Stimulated activated naive CD8-positive, alpha-beta T cell treated with anti-CD3 and anti-CD28 coated beads, Interleukin-15, amount 100 ng/mL, for 72 hours (primary cell): ENCODE data around the gene MB.
"Not testable (repeated sequence)": the region's sequence is repeated elsewhere in the genome, so short reads cannot be mapped to it uniquely, and the experiment has no call there.

ENCODE experiments used
- ATAC-seq: fragments of 150-1000 bp; cut with Tn5 transposase; 2 replicates; pipeline ENCODE4 v1.10.0; 2021; ENCODE audit warnings: mild to moderate bottlenecking, moderate library complexity
- DNase-seq, 2 donors: peaks; one replicate each; pipeline ENCODE4 v3.0.0; 2021 to 2022
- H3K27ac Mint-ChIP-seq, 2 donors: one replicate each; pipeline ENCODE4 v1.8.0; 2022; ENCODE audit warnings: mild to moderate bottlenecking in 2 of 2, mixed read lengths in 2 of 2, moderate library complexity in 2 of 2
- H3K27me3 Mint-ChIP-seq: one replicate; pipeline ENCODE4 v1.8.0; 2022; ENCODE audit warnings: mixed read lengths
- H3K4me1 Mint-ChIP-seq: one replicate; pipeline ENCODE4 v1.8.0; 2022; ENCODE audit warnings: mild to moderate bottlenecking, mixed read lengths
- H3K4me3 Mint-ChIP-seq, 2 donors: one replicate each; pipeline ENCODE4 v1.8.0; 2022; ENCODE audit warnings: mild to moderate bottlenecking in 2 of 2, mixed read lengths in 2 of 2, moderate library complexity in 1 of 2
- H3K9me3 Mint-ChIP-seq, 2 donors: one replicate each; pipeline ENCODE4 v1.8.0; 2022; ENCODE audit warnings: mixed read lengths in 2 of 2

Gene MB

DNA sequence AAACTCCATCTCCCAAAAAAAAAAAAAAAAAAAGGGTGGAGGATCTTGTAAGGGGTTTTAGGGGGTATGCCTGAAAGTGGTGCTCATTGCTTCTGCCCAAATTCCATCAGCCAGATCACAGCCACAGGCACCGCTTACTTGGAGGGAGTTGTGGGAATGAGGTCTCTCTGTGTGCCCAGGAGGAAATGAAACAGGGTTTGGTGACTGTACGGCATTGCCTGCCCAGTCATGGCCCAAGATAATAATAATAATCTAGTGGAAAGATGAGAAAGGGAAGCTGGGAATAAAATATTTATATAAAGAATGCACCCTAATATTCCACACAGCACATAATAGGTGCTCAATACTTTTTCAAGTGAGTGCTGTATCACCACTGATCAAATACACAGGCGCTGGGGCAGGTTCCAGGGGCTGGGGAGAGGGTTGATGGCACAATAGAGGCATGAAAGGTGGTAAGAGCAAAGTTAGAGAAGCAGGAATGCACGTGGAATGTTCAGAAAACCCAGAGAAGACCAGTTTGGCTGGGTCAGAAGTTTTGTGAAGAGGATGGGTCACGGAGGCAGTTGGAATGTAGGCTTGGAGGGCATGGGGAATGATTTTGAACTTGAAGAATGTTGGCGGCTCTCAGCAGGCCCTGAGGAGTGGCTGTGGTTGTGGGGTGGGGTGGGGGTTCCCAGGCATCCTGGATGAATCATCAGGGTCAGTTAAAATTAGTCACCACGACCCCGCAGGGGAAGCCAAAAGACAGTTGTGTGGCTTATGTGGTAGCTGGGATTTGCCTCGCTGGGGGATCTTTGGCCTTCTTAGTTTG lies 12.5 kb upstream of the MB start:
- Mint-ChIP-seq H3K4me1 (peaks cover 47% of the 10 kb centered on the region), H3K9me3 (peaks cover 0 to 5% of the 10 kb centered on the region in 2 donors), H3K27me3 (no peaks in the 10 kb centered on the region), H3K4me3 (peak overlapping the region; percentile 19 to 24), H3K27ac (peak overlapping the region; percentile 30 to 63)
- ATAC-seq: peak; percentile 87
- peak; percentile 78 to 89 for DNase-seq

DNA sequence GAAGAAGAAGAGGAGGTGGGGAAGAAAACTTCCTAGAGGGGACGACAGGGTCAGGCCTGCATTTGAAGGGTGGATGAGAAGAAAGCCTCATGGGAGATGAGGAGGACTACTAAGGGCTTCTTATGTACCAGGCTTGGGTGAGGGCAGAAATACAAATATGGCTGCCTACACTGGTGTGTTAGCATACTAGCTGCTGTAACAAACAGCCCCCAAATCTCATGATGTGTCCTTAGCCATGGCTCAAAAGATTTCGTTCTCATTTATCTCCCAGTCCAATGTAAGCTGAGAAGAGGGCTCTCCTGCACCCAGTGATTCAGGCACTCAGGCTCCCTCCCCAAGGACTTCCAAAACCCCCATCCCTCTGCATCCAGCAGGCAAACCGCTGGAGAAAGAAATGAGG lies 11.6 kb upstream of the MB start:
- H3K27me3 Mint-ChIP-seq: no peaks in the 10 kb centered on the region
- no peak overlapping the region for H3K4me3 Mint-ChIP-seq
- no peak overlapping the region for H3K27ac Mint-ChIP-seq
- peaks cover 40% of the 10 kb centered on the region for H3K4me1 Mint-ChIP-seq
- peaks cover 0 to 5% of the 10 kb centered on the region in 2 donors for H3K9me3 Mint-ChIP-seq
- no peak for DNase-seq
- ATAC-seq: no peak

DNA sequence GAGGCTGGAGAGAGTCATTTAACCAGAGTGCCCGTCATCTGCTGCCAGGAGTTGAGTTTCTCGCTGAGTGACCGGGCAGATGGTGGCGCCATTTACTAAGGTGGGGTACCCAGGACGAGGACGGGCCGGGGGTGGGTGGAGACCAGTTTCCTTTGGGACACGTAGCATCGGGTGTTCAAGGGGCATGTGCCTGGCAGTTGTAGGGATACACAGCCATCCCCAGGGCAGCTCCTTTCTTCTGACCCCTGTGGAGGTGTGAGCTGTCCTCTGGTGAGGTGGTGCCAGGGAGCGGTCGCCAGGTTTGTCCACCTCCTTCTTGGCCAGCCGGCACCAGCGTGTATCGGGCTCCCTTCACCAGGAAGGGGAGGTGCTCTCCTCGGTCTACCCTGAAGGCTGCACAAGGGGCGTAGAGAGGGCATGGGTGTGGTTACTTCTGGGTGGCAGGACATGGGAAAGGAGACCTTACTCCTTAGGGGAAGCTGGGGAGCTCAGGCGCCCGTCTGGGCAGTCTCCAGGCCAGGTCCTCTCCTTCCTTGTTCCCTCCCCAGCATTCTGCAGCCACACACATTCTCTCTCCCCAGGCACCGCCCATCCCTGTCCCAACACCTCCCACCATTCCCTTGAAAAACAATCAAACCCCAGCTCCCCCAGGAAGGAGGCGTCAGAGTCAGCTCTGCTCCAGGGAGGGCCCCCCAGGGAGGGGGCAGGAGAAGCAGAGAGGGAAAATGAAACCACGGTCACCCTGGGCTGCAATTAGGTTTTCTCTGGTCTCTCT lies 10.3 kb upstream of the MB start:
- Mint-ChIP-seq H3K27ac (peak overlapping the region; percentile 52 to 71), H3K9me3 (peaks cover 0 to 5% of the 10 kb centered on the region in 2 donors), H3K4me3 (peak overlapping the region; percentile 88 to 91), H3K4me1 (peaks cover 37% of the 10 kb centered on the region), H3K27me3 (no peaks in the 10 kb centered on the region)
- ATAC-seq (peak; percentile 60), DNase-seq (peak; percentile 48 to 57)

DNA sequence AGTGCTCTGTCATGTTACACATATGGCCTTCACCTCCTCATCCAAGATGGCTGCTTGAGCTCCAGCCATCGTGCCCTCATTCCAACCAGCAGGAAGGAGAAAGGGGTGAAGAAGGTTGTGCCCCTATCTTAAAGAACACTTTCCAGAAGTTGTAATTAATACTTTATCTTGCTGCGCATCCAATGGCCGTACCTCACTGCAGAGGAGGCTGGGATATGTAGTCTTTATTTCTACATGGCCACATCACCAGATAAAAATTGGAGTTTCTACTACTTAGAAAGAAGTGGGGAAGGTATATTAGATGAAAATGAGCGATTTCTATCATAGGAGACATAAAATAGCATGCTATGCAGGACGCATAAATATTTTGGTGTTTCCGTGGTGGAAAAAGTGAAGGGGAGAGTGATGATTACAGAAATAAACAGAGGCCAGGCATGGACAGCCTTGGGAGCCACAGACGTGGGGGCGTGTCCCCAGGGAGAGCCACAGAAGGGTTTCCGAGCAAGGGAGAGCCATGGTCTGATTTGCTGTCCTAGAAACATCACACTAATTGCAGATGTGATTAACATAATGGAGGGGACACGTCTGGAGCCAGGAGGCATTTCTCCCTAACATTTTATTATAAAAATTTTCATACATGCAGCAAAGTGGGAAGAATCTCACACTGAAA lies 8.8 kb upstream of the MB start:
- Mint-ChIP-seq H3K4me3 (no peak overlapping the region), H3K27me3 (no peaks in the 10 kb centered on the region), H3K4me1 (peaks cover 37% of the 10 kb centered on the region), H3K9me3 (peaks cover 0 to 5% of the 10 kb centered on the region in 2 donors), H3K27ac (no peak overlapping the region)
- ATAC-seq: no peak
- no peak for DNase-seq

GRCh38 chr22:35624547-35624946 lies 7.4 kb upstream of the MB start:
- Mint-ChIP-seq H3K4me1 (peaks cover 24% of the 10 kb centered on the region), H3K27me3 (no peaks in the 10 kb centered on the region), H3K27ac (no peak overlapping the region), H3K9me3 (peaks cover 0 to 5% of the 10 kb centered on the region in 2 donors), H3K4me3 (no peak overlapping the region)
- ATAC-seq: no peak
- no peak for DNase-seq

DNA sequence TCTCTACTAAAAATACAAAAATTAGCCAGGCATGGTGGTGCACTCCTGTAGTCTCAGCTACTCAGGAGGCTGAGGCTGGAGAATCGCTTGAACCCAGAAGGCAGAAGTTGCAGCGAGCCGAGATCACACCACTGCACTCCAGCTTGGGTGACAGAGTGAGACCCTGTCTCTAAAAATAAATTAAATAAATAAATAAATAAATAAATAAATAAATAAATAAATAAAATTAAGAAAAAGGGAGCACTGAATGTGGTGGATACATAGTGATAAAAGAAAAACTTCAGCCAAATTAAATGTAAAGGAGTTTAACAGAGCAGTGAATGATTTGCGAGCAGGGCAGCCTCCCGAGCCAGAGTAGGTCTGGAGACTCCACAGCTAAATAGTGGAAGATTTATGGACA lies 6.8 kb upstream of the MB start:
- ATAC-seq, H3K4me3 Mint-ChIP-seq, DNase-seq, H3K27me3 Mint-ChIP-seq, H3K27ac Mint-ChIP-seq, H3K9me3 Mint-ChIP-seq: not testable (repeated sequence)
- H3K4me1 Mint-ChIP-seq: peaks cover 19% of the 10 kb centered on the region

DNA sequence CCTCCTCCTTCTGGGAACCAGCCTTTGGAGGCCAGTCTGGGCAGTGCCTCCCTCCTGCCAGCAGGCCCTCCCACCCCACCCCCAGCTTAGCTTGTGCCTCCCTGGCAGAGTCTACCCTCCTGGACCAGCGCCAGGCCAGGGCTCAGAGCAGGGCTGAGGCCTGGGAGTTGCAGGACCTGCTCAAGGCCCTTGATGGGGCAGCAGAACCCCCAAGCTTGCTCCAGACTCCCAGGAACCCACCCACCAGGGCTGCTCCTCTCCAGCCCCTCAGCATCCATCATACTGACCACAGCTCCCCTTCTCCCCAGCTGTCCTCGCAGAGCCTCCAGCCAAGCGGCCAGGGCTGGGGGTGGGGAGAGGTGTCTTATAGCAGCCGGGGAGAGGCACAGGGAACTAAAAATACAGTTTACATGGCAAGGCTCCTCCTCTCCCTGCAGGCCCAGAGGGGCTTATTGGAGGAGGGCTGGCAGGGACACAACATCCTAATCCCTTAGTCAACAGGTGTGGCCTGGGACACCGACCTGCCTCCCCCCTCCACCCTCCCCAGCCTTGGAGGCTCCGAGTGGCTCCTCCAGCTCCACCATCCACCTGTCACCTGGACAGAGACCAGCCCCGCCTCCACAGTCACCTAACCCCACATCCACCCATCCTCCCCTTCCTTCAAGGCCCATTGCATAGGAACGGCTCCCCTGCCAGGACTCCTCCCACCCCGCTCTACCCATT lies 5.2 kb upstream of the MB start:
- ATAC-seq (no peak), DNase-seq (no peak)
- H3K4me3 Mint-ChIP-seq: no peak overlapping the region
- no peak overlapping the region for H3K27ac Mint-ChIP-seq
- H3K9me3 Mint-ChIP-seq: no peaks in the 10 kb centered on the region
- peaks cover 12% of the 10 kb centered on the region for H3K4me1 Mint-ChIP-seq
- H3K27me3 Mint-ChIP-seq: no peaks in the 10 kb centered on the region

DNA sequence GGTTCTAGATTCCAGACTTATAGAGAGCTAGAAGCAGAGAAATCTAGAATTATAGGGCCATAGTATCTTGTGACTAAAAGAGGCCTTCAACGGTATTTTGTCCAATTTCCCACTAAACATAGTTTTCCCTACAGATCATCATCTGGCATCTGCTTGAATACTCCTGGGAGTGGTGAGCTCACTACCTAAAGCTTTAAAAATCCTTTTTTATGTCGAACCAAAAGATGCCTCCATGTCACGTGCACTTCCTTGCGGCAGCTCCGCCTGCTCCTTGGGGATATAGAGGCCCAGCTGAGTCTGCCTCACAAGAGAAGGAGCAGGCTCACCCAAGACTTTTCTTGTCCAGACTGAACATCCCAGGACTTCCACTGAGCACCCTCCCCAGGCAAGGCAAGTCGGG lies 4.3 kb upstream of the MB start:
- no peak overlapping the region for H3K27ac Mint-ChIP-seq
- H3K9me3 Mint-ChIP-seq: no peaks in the 10 kb centered on the region
- DNase-seq (no peak), ATAC-seq (no peak)
- no peaks in the 10 kb centered on the region for H3K27me3 Mint-ChIP-seq
- peaks cover 6% of the 10 kb centered on the region for H3K4me1 Mint-ChIP-seq
- no peak overlapping the region for H3K4me3 Mint-ChIP-seq

- Mint-ChIP-seq H3K9me3 (no peaks in the 10 kb centered on the region), H3K4me3 (no peak overlapping the region), H3K4me1 (peaks cover 6% of the 10 kb centered on the region), H3K27ac (no peak overlapping the region), H3K27me3 (no peaks in the 10 kb centered on the region)
- no peak for DNase-seq
- ATAC-seq: no peak
Observed at GRCh38 chr22:35620624-35621251, 3.6 kb upstream of the MB start.

DNA sequence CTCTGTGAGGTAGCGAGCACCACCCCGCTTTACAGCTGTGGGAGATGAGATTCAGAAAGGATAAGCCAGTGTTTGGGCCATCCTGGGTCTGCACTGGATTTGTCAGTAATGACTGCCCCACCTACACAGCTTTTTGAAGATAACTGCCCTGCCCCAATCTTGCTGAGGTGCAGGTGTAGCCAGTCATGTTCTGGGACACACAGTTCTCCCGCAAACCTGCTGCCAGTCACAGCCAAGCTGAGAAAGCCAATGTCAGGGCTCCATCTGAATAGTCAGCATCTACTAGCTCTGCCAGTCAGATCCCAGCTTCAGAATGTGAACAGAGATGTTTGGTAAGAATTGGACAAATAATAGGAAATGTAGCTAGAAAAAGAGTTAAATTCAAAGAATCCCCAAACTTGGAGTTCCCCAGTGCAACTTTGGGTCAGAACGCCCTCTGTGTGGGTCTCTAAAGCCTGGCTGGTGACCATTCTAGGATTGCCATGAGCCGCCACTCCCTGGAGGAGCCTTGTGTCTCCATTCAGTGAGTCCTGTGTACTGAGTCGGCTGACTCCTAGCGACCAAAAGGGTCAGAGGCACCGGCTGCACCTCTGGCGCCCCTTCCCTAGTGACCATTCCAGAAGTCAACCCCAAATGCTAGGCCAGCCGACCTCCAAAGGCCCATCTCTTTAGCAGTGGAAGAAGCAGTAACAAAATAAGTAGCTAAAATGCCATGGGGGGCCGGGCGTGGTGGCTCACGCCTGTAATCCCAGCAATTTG lies 2.4 kb upstream of the MB start:
- Mint-ChIP-seq H3K27ac (no peak overlapping the region), H3K4me3 (no peak overlapping the region), H3K4me1 (peaks cover 6% of the 10 kb centered on the region), H3K27me3 (no peaks in the 10 kb centered on the region), H3K9me3 (no peaks in the 10 kb centered on the region)
- ATAC-seq (no peak), DNase-seq (no peak)

DNA sequence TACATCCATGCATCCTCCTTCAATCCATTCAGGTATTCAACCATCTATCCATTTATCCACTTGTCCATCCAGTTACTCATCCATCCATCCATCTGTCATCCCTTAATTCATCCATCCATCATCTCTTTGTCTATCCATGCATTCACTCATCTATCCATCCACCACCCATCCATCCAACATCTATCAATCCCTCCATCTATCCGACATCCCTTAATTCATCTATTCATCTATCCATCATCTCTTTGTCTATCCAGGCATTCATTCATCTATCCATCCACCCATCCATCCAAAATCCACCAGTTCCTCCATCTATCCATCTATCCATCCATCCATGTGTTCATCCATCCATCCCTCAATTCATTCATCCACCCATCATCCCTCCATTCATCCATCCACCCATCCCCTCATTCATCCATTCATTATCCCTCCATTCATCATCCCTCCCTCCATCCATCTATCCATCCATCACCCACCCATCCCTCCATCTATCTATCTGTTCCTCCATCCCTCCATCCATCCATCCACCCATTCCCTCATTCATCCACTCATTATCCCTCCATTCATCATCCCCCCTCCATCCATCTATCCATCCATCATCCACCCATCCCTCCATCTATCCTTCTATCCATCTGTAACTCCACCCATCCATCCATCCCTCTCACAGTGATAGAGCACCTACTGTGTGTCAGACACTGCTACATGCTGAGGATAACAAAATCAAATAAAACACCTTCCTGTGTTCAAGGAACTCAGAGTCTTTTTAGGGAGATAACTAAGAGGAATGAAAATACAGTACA lies 1.5 kb upstream of the MB start:
- H3K9me3 Mint-ChIP-seq: no peaks in the 10 kb centered on the region
- H3K4me1 Mint-ChIP-seq: peaks cover 6% of the 10 kb centered on the region
- DNase-seq: no peak
- no peak overlapping the region for H3K4me3 Mint-ChIP-seq
- H3K27ac Mint-ChIP-seq: no peak overlapping the region
- H3K27me3 Mint-ChIP-seq: no peaks in the 10 kb centered on the region
- no peak for ATAC-seq

GRCh38 chr22:35616043-35616442 lies 1.1 kb downstream of the MB start:
- Mint-ChIP-seq H3K27ac (no peak overlapping the region), H3K27me3 (peaks cover 7% of the 10 kb centered on the region), H3K4me3 (no peak overlapping the region), H3K4me1 (peaks cover 13% of the 10 kb centered on the region), H3K9me3 (no peaks in the 10 kb centered on the region)
- ATAC-seq (no peak), DNase-seq (no peak)

DNA sequence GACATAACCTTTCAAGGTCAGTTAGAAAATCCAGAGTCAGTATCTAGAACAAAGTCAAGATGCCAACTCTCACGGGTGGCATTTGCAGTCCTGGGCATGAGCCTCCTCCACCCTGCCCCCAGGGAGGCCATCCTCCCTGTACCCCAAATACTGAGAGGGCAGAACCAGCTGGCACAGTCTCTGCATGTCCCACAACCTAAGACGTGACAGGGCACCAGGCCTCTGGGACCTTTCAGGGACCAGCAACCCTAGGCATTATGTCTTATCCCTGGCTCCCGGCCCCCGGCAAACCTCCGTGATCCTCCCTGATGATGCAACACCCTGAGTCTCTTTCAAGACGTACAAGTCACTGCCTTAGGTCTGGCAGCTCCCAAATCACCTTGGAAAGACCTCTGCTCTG lies 2.0 kb downstream of the MB start:
- H3K9me3 Mint-ChIP-seq: no peaks in the 10 kb centered on the region
- DNase-seq (no peak), ATAC-seq (no peak)
- H3K4me3 Mint-ChIP-seq: no peak overlapping the region
- H3K4me1 Mint-ChIP-seq: peaks cover 15% of the 10 kb centered on the region
- no peak overlapping the region for H3K27ac Mint-ChIP-seq
- peaks cover 16% of the 10 kb centered on the region for H3K27me3 Mint-ChIP-seq

DNA sequence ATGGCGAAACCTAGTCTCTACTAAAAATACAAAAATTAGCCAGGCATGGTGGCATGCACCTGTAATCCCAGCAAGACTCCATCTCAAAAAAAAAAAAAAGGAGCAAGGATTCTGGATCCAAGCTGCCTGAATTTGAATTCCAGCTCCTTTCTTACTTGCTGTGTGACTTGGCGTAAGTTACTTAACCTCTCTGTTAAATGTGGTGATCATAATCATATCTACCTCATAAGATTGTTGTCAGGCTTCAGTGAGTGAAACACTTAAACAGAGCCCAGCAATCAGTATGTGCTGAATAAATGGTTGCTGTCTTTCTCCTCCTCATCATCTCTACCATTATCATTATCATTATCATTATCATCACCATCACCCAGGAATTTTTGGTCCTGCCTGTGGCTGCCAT lies 2.7 kb downstream of the MB start:
- no peak overlapping the region for H3K4me3 Mint-ChIP-seq
- peaks cover 20% of the 10 kb centered on the region for H3K27me3 Mint-ChIP-seq
- DNase-seq: no peak
- H3K9me3 Mint-ChIP-seq: no peaks in the 10 kb centered on the region
- H3K4me1 Mint-ChIP-seq: peaks cover 15% of the 10 kb centered on the region
- no peak overlapping the region for H3K27ac Mint-ChIP-seq
- no peak for ATAC-seq
